ENCODE measurements around the gene ROBO1. TPM values are rescaled to one million over a fixed set of nuclear protein-coding genes. Genes with fewer than 3 reads are reported as not detected.

Gene ROBO1
- total RNA-seq, 4 donors from 2014 or later = 8.6 to 26.3 (median 16.6) TPM

GRCh38 chr3:79385211-79385610 is 382.6 kb downstream of the ROBO1 start:
- intact Hi-C loops (cut with DNase I) = no loop called here
- H3K36me3 ChIP-seq = no peaks in the 10 kb centered on the region
- DNase-seq = no peak
- H3K27ac ChIP-seq = no peak overlapping the region
- 94 to 95% methylated on average over 3 of the region's 3 CpGs for WGBS, 2 donors
- H3K4me3 ChIP-seq (replicated peaks in 1 of 3) = no peak overlapping the region
- H3K27me3 ChIP-seq = no peaks in the 10 kb centered on the region
- H3K9me3 ChIP-seq = no peaks in the 10 kb centered on the region
- no peak for TF ChIP-seq POLR2A (IDR thresholded peaks at IDR 0.05)
- H3K4me1 ChIP-seq = no peaks in the 10 kb centered on the region

GRCh38 chr3:79383402-79384012 is 384.3 kb downstream of the ROBO1 start:
- no peak for DNase-seq
- no peak overlapping the region for H3K4me3 ChIP-seq (replicated peaks in 1 of 3)
- intact Hi-C loops (cut with DNase I) = no loop called here
- no peaks in the 10 kb centered on the region for H3K36me3 ChIP-seq
- H3K4me1 ChIP-seq = no peaks in the 10 kb centered on the region
- no peaks in the 10 kb centered on the region for H3K27me3 ChIP-seq
- no peak overlapping the region for H3K27ac ChIP-seq
- TF ChIP-seq POLR2A (IDR thresholded peaks at IDR 0.05) = no peak
- no peak for TF ChIP-seq CTCF (IDR thresholded peaks at IDR 0.05)
- no peaks in the 10 kb centered on the region for H3K9me3 ChIP-seq
- WGBS, 2 donors = 38 to 41% methylated on average over 3 of the region's 3 CpGs

- Histone ChIP-seq H3K4me3 (replicated peaks in 1 of 3) (no peak overlapping the region), H3K27me3 (no peaks in the 10 kb centered on the region), H3K36me3 (no peaks in the 10 kb centered on the region), H3K9me3 (no peaks in the 10 kb centered on the region), H3K27ac (no peak overlapping the region), H3K4me1 (no peaks in the 10 kb centered on the region)
- WGBS, 2 donors = 89 to 98% methylated on average over 4 of the region's 4 CpGs
- no peak for DNase-seq
- intact Hi-C loops (cut with DNase I) = no loop called here
- TF ChIP-seq CTCF (IDR thresholded peaks at IDR 0.05) (no peak), POLR2A (IDR thresholded peaks at IDR 0.05) (no peak)
These were observed 387.2 kb downstream of the ROBO1 start for GRCh38 chr3:79380581-79380980.

- Histone ChIP-seq H3K9me3 (no peaks in the 10 kb centered on the region), H3K36me3 (no peaks in the 10 kb centered on the region), H3K27ac (no peak overlapping the region), H3K4me3 (replicated peaks in 1 of 3) (no peak overlapping the region), H3K27me3 (no peaks in the 10 kb centered on the region), H3K4me1 (no peaks in the 10 kb centered on the region)
- TF ChIP-seq POLR2A (IDR thresholded peaks at IDR 0.05) = no peak
- TF ChIP-seq CTCF (IDR thresholded peaks at IDR 0.05) = no peak
- no peak for DNase-seq
- WGBS, 2 donors = 61 to 74% methylated on average over 3 of the region's 3 CpGs
- intact Hi-C loops (cut with DNase I) = no loop called here
These were observed 389.7 kb downstream of the ROBO1 start for GRCh38 chr3:79378064-79378463.

GRCh38 chr3:79369306-79369705 is 398.5 kb downstream of the ROBO1 start:
- no peak overlapping the region for H3K27ac ChIP-seq
- WGBS, 2 donors = 43 to 49% methylated on average over 1 of the region's 1 CpG
- H3K36me3 ChIP-seq = no peaks in the 10 kb centered on the region
- no peaks in the 10 kb centered on the region for H3K27me3 ChIP-seq
- no peak for DNase-seq
- no peaks in the 10 kb centered on the region for H3K9me3 ChIP-seq
- intact Hi-C loops (cut with DNase I) = no loop called here
- no peak overlapping the region for H3K4me3 ChIP-seq (replicated peaks in 1 of 3)
- TF ChIP-seq POLR2A (IDR thresholded peaks at IDR 0.05) (no peak), CTCF (IDR thresholded peaks at IDR 0.05) (no peak)
- H3K4me1 ChIP-seq = no peaks in the 10 kb centered on the region

Data from thyroid gland (tissue), 4 donors.